IMR-90 (cell line): ENCODE results near the gene KIF16B.

Experiments used
- BHLHE40 ChIP-seq: fragments of 150-350 bp; IDR thresholded peaks from 2 replicates; pipeline ENCODE4 v1.6.1; 2016; ENCODE audit warnings: mild to moderate bottlenecking, low read depth, low read length
- CEBPB ChIP-seq: IDR thresholded peaks from 2 replicates; pipeline ENCODE4 v1.6.1; 2012; ENCODE audit warnings: low read depth, low read length, improper control_type of control experiment
- CHD1 ChIP-seq: IDR thresholded peaks from 2 replicates; pipeline ENCODE4 v1.6.1; 2012; ENCODE audit warnings: low read depth, low read length, improper control_type of control experiment
- CTCF ChIP-seq: conservative IDR thresholded peaks from 2 replicates; pipeline ENCODE4 v1.5.1; 2012; ENCODE audit warnings: mild to moderate bottlenecking, low read depth, low read length, improper control_type of control experiment
- ELK1 ChIP-seq: fragments of 150-350 bp; IDR thresholded peaks from 2 replicates; pipeline ENCODE4 v1.6.1; 2016; ENCODE audit warnings: low read depth, mild to moderate bottlenecking, low read length, moderate library complexity, borderline replicate concordance
- FOS ChIP-seq: fragments of 150-350 bp; IDR thresholded peaks from 2 replicates; pipeline ENCODE4 v1.6.1; 2016; ENCODE audit warnings: low read depth, low read length
- MAFK ChIP-seq: IDR thresholded peaks from 2 replicates; pipeline ENCODE4 v1.6.1; 2012; ENCODE audit warnings: low read depth, low read length, improper control_type of control experiment
- NFE2L2 ChIP-seq: fragments of 150-350 bp; IDR thresholded peaks from 2 replicates; pipeline ENCODE4 v1.6.1; 2016; ENCODE audit warnings: low read depth, mild to moderate bottlenecking, low read length
- POLR2A ChIP-seq: IDR thresholded peaks from 2 replicates; pipeline ENCODE4 v1.6.1; 2012; ENCODE audit warnings: mild to moderate bottlenecking, low read depth, low read length
- RAD21 ChIP-seq: IDR thresholded peaks from 2 replicates; pipeline ENCODE4 v1.6.1; 2012; ENCODE audit warnings: low read length, improper control_type of control experiment
- RCOR1 ChIP-seq: IDR thresholded peaks from 2 replicates; pipeline ENCODE4 v1.6.1; 2012; ENCODE audit warnings: mild to moderate bottlenecking, low read length, improper control_type of control experiment; ENCODE audit not compliant: insufficient replicate concordance
- RFX5 ChIP-seq: IDR thresholded peaks from 2 replicates; pipeline ENCODE4 v1.8.0; 2012; ENCODE audit warnings: low read depth, mild to moderate bottlenecking, low read length, moderate library complexity
- SMC3 ChIP-seq: fragments of 150-350 bp; IDR thresholded peaks from 2 replicates; pipeline ENCODE4 v1.6.1; 2016; ENCODE audit warnings: low read depth, mild to moderate bottlenecking, antibody characterized with exemption, low read length, moderate library complexity
- USF2 ChIP-seq: fragments of 150-350 bp; IDR thresholded peaks from 2 replicates; pipeline ENCODE4 v1.6.1; 2017; ENCODE audit warnings: mild to moderate bottlenecking, antibody characterized with exemption, low read length, low read depth

- TF ChIP-seq CTCF: no peak
- TF ChIP-seq SMC3: no peak
- TF ChIP-seq RCOR1: no peak
- no peak for TF ChIP-seq POLR2A
- no peak for TF ChIP-seq RFX5
- TF ChIP-seq RAD21: no peak
- TF ChIP-seq FOS: no peak
- TF ChIP-seq CHD1: no peak
- TF ChIP-seq USF2: no peak
- no peak for TF ChIP-seq MAFK
- no peak for TF ChIP-seq ELK1
- no peak for TF ChIP-seq CEBPB
- no peak for TF ChIP-seq NFE2L2
- no peak for TF ChIP-seq BHLHE40
Measured at GRCh38 chr20:16474363-16474762, 98.9 kb downstream of the KIF16B start.
